GM11168 (cell line): Measurements from ENCODE around the gene NR2C1.
"Not testable (repeated sequence)": the region's sequence is repeated elsewhere in the genome, so short reads cannot be mapped to it uniquely, and the experiment has no call there.

Experiments
- in situ Hi-C: fragments of 300-500 bp; cut with MboI; formaldehyde crosslinking; loops from one replicate; pipeline ENCODE4 v1.12.0; 2022; ENCODE audit warnings: low sequenced_read_pairs; ENCODE audit not compliant: unreplicated experiment

The NR2C1 gene

GRCh38 chr12:95072900-95073697, at the start of gene NR2C1:
TSS of gene NR2C1 (minus strand) at chr12:95073618. CDS start at chr12:95067384, 6,234 bp downstream.
- in situ Hi-C loops = no loop called here

- in situ Hi-C loops = loop anchor here (10.0 kb wide), 1 partner anchor 96 kb away; the partner anchor contains the start of genes FGD6 and VEZT
Measured at GRCh38 chr12:95118788-95119179, 45.4 kb upstream of the NR2C1 start.

GRCh38 chr12:95118138-95118787, 44.8 kb upstream of the NR2C1 start:
- in situ Hi-C loops = loop anchor here (10.0 kb wide), 1 partner anchor 97 kb away; the partner anchor contains the start of genes FGD6 and VEZT

GRCh38 chr12:95117178-95117599, 43.8 kb upstream of the NR2C1 start:
- in situ Hi-C loops = loop anchor here (10.0 kb wide), 1 partner anchor 98 kb away; the partner anchor contains the start of genes FGD6 and VEZT

GRCh38 chr12:95116773-95117172, 43.4 kb upstream of the NR2C1 start:
- in situ Hi-C loops = loop anchor here (10.0 kb wide), 1 partner anchor 98 kb away; the partner anchor contains the start of genes FGD6 and VEZT

- in situ Hi-C loops = loop anchor here (10.0 kb wide), 1 partner anchor 98 kb away; the partner anchor contains the start of genes FGD6 and VEZT
Measured at GRCh38 chr12:95116341-95116740, 42.9 kb upstream of the NR2C1 start.

GRCh38 chr12:95115641-95116040, 42.2 kb upstream of the NR2C1 start:
- in situ Hi-C loops = loop anchor here (10.0 kb wide), 1 partner anchor 99 kb away; the partner anchor contains the start of genes FGD6 and VEZT

- in situ Hi-C loops = loop anchor here (10.0 kb wide), 1 partner anchor 100 kb away; the partner anchor contains the start of genes FGD6 and VEZT
Measured at GRCh38 chr12:95114766-95115405, 41.5 kb upstream of the NR2C1 start.

GRCh38 chr12:95107362-95107761, 33.9 kb upstream of the NR2C1 start:
- in situ Hi-C loops = no loop called here

GRCh38 chr12:95105540-95105939, 32.1 kb upstream of the NR2C1 start:
- in situ Hi-C loops = no loop called here

GRCh38 chr12:95104919-95105452, 31.6 kb upstream of the NR2C1 start:
- in situ Hi-C loops = no loop called here

GRCh38 chr12:95102916-95103671, 29.7 kb upstream of the NR2C1 start:
- in situ Hi-C loops = no loop called here

- in situ Hi-C loops = not testable (repeated sequence)
Measured at GRCh38 chr12:95101957-95102356, 28.5 kb upstream of the NR2C1 start.

- in situ Hi-C loops = no loop called here
Measured at GRCh38 chr12:95100264-95101190, 27.1 kb upstream of the NR2C1 start.

- in situ Hi-C loops = no loop called here
Measured at GRCh38 chr12:95099270-95099790, 25.9 kb upstream of the NR2C1 start.

- in situ Hi-C loops = no loop called here
Measured at GRCh38 chr12:95096852-95097251, 23.4 kb upstream of the NR2C1 start.

GRCh38 chr12:95096378-95096777, 23.0 kb upstream of the NR2C1 start:
- in situ Hi-C loops = no loop called here

GRCh38 chr12:95095866-95096265, 22.4 kb upstream of the NR2C1 start:
- in situ Hi-C loops = not testable (repeated sequence)
